NCI-H1048 (cell line): ENCODE measurements around the gene TRAPPC8.

ENCODE experiments used
- DNase-seq: peaks from one replicate; lab custom pipeline; 2025; lab: John Stamatoyannopoulos, UW

Gene TRAPPC8

GRCh38 chr18:31791817-31792579 lies 150.9 kb downstream of the TRAPPC8 start:
- DNase-seq, result no peak

GRCh38 chr18:31789409-31789808 lies 153.5 kb downstream of the TRAPPC8 start:
- DNase-seq, result no peak

- no peak for DNase-seq
Observed at GRCh38 chr18:31783059-31783458, 159.9 kb downstream of the TRAPPC8 start.
